Neural progenitor cell (in vitro differentiated cells): ENCODE results near the gene SUB1. TPM values are rescaled to one million over a fixed set of nuclear protein-coding genes. Genes with fewer than 3 reads are reported as not detected.
"Not testable (repeated sequence)": the region's sequence is repeated elsewhere in the genome, so short reads cannot be mapped to it uniquely, and the experiment has no call there.

Source experiments
- DNase-seq: peaks from one replicate; pipeline ENCODE4 v3.0.0-alpha.2; 2016; ENCODE audit warnings: low spot score
- H2AFZ ChIP-seq: fragments of 200-600 bp; sonication (generic); replicated peaks from 2 replicates; pipeline ENCODE4 v1.6.1; 2016; ENCODE audit warnings: antibody characterized with exemption
- H3F3A ChIP-seq: fragments of 200-600 bp; sonication (generic); 2 replicates; pipeline ENCODE4 v1.6.1; 2016; ENCODE audit warnings: antibody characterized with exemption, low read depth
- H3K27ac ChIP-seq: fragments of 200-600 bp; sonication (generic); 2 replicates; pipeline ENCODE4 v1.5.1; 2016; ENCODE audit warnings: mild to moderate bottlenecking
- H3K27me3 ChIP-seq: fragments of 200-600 bp; sonication (generic); 2 replicates; pipeline ENCODE4 v1.6.1; 2016; ENCODE audit warnings: mild to moderate bottlenecking, moderate library complexity
- H3K36me3 ChIP-seq: fragments of 200-600 bp; sonication (generic); 2 replicates; pipeline ENCODE4 v1.5.1; 2016
- H3K4me1 ChIP-seq: fragments of 200-600 bp; sonication (generic); 2 replicates; pipeline ENCODE4 v1.6.1; 2016; ENCODE audit warnings: mixed run types
- H3K4me2 ChIP-seq: fragments of 200-600 bp; sonication (generic); 2 replicates; pipeline ENCODE4 v1.6.1; 2016
- H3K4me3 ChIP-seq: fragments of 200-600 bp; sonication (generic); 2 replicates; pipeline ENCODE4 v1.5.1; 2016
- H3K79me2 ChIP-seq: fragments of 200-600 bp; sonication (generic); 2 replicates; pipeline ENCODE4 v1.6.1; 2016; ENCODE audit warnings: low read depth
- H3K9ac ChIP-seq: fragments of 200-600 bp; sonication (generic); 2 replicates; pipeline ENCODE4 v1.6.1; 2016
- H3K9me3 ChIP-seq: fragments of 200-600 bp; sonication (generic); 2 replicates; pipeline ENCODE4 v1.5.1; 2016; ENCODE audit warnings: low read depth
- H4K20me1 ChIP-seq: fragments of 200-600 bp; sonication (generic); 2 replicates; pipeline ENCODE4 v1.6.1; 2016; ENCODE audit warnings: low read depth
- H3K27ac Mint-ChIP-seq: 3 replicates; pipeline ENCODE4 v1.8.0; 2021; ENCODE audit warnings: mixed read lengths
- H3K27me3 Mint-ChIP-seq: 2 replicates; pipeline ENCODE4 v1.8.0; 2022; ENCODE audit warnings: low read depth, mild to moderate bottlenecking, inconsistent platforms, moderate library complexity, mixed read lengths; ENCODE audit not compliant: insufficient read depth
- H3K36me3 Mint-ChIP-seq: 3 replicates; pipeline ENCODE4 v1.8.0; 2021; ENCODE audit warnings: mixed read lengths
- H3K4me1 Mint-ChIP-seq: 3 replicates; pipeline ENCODE4 v1.8.0; 2021; ENCODE audit warnings: mixed read lengths
- H3K4me3 Mint-ChIP-seq: 3 replicates; pipeline ENCODE4 v1.8.0; 2021; ENCODE audit warnings: mild to moderate bottlenecking, moderate library complexity, mixed read lengths
- H3K9me3 Mint-ChIP-seq: 3 replicates; pipeline ENCODE4 v1.8.0; 2020; ENCODE audit warnings: mixed read lengths
- EZH2 ChIP-seq: fragments of 200-600 bp; sonication (generic); IDR thresholded peaks from 2 replicates; pipeline ENCODE4 v1.6.1; 2017; ENCODE audit warnings: antibody characterized with exemption, mild to moderate bottlenecking, moderate library complexity
- EZH2phosphoT487 ChIP-seq: fragments of 200-600 bp; sonication (generic); IDR thresholded peaks from 2 replicates; pipeline ENCODE4 v1.6.1; 2017; ENCODE audit warnings: antibody characterized with exemption
- total RNA-seq: library from RNA; depleted of rRNA; stranded (reverse); fragments of >200 nt; gene quantifications from 2 replicates; pipeline ENCODE4 v1.2.3, GENCODE V29; 2015; ENCODE audit warnings: low replicate concordance
- TF ChIP-seq, protein P1 (sequence below): fragments of 200-600 bp; sonication (generic); IDR thresholded peaks from 2 replicates; pipeline ENCODE4 v1.5.1; 2017; ENCODE audit warnings: antibody characterized with exemption, mild to moderate bottlenecking

Gene SUB1
- total RNA-seq, 1 donor from 2014 or later = 789 TPM

DNA sequence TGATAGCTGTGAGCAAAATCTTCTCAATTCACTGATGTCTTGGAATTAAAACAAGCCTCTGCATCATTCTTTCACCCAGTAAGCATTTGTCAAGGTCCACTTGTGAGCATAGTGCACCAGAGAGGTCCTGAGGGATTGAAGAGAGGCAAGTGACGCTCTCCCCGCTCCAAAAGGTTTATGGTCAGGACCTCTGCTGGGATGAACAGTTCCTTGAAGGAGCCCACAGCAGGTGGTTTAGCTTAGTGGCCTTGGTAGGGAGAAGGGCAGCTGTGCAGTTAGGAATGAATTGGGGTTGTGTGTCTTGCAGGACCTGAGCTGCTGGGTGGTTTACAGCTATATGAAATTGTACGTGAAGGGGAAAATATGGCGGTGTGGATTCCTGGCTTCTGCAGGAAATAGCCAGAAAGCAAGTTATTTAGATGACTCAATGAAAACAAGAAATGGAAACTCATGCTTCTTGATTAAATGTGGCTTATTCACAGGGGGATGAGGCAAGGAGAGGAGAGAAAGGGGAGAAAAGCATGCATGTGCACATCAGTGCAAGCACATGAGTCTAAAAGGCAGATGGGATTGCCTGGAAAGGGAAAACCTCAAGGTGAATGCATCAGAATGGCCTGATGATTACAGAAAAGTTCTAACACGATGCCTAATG, 42.0 kb downstream of the SUB1 start:
- TF ChIP-seq EZH2 (no peak), EZH2phosphoT487 (no peak)
- TF ChIP-seq, protein P1, sequence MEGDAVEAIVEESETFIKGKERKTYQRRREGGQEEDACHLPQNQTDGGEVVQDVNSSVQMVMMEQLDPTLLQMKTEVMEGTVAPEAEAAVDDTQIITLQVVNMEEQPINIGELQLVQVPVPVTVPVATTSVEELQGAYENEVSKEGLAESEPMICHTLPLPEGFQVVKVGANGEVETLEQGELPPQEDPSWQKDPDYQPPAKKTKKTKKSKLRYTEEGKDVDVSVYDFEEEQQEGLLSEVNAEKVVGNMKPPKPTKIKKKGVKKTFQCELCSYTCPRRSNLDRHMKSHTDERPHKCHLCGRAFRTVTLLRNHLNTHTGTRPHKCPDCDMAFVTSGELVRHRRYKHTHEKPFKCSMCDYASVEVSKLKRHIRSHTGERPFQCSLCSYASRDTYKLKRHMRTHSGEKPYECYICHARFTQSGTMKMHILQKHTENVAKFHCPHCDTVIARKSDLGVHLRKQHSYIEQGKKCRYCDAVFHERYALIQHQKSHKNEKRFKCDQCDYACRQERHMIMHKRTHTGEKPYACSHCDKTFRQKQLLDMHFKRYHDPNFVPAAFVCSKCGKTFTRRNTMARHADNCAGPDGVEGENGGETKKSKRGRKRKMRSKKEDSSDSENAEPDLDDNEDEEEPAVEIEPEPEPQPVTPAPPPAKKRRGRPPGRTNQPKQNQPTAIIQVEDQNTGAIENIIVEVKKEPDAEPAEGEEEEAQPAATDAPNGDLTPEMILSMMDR = no peak
- H3K4me1 Mint-ChIP-seq = peaks cover 12% of the 10 kb centered on the region
- no peak overlapping the region for H3K4me3 Mint-ChIP-seq
- Histone ChIP-seq H3K27me3 (no peaks in the 10 kb centered on the region), H3F3A (no peaks in the 10 kb centered on the region), H2AFZ (no peak overlapping the region), H3K9me3 (no peaks in the 10 kb centered on the region), H3K79me2 (no peaks in the 10 kb centered on the region), H3K4me3 (no peak overlapping the region), H3K9ac (no peak overlapping the region), H3K4me2 (no peak overlapping the region), H3K36me3 (no peaks in the 10 kb centered on the region), H3K27ac (no peak overlapping the region), H3K4me1 (no peaks in the 10 kb centered on the region), H4K20me1 (no peaks in the 10 kb centered on the region)
- H3K9me3 Mint-ChIP-seq = no peaks in the 10 kb centered on the region
- DNase-seq = no peak
- H3K27me3 Mint-ChIP-seq = peaks cover 5% of the 10 kb centered on the region
- H3K36me3 Mint-ChIP-seq = no peaks in the 10 kb centered on the region
- no peak overlapping the region for H3K27ac Mint-ChIP-seq

DNA sequence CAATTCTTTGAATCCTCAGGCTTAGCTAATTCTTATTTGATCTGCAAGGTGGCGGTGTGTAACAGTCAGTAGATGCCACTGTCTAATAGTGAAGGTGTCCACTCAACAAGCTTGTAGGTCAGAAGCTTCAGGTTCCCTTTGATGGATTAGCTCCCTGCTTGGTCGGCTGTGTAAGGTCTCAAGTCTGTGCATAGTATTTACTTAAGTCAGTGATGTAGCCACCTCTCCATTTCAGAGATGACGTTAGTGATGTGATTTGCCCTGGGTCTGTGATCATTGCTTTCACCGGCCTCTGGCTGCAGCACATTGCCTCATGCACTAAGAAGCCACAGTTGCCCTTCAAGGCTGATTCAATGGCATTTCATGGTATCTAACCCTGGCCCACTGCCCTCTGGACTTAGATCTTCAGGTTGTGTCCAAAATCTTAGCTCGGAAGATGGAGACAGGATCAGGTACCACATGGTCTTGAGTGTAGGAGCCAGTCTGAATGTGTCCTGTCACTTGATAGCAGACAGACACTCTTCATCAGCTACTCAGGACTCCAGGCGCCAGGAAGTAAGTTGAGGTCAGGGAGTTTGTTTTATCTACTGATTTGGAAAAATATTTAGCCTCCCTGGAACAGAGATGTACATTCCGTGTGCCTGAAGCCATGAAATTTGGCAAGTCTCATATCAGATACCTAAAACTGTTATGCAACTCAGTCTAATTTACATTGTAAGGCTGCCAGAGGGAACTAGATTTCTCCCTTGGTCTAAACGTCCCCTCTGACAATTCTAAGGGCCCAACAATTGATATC, 42.9 kb downstream of the SUB1 start:
- no peaks in the 10 kb centered on the region for H3K36me3 ChIP-seq
- H2AFZ ChIP-seq = no peak overlapping the region
- no peaks in the 10 kb centered on the region for H3K9me3 Mint-ChIP-seq
- no peak for DNase-seq
- H3K9ac ChIP-seq = no peak overlapping the region
- H3K27ac Mint-ChIP-seq = no peak overlapping the region
- no peak overlapping the region for H3K4me3 ChIP-seq
- H3K4me2 ChIP-seq = no peak overlapping the region
- H3K36me3 Mint-ChIP-seq = no peaks in the 10 kb centered on the region
- no peaks in the 10 kb centered on the region for H3F3A ChIP-seq
- H3K4me3 Mint-ChIP-seq = no peak overlapping the region
- no peaks in the 10 kb centered on the region for H3K4me1 ChIP-seq
- no peak overlapping the region for H3K27ac ChIP-seq
- H3K27me3 ChIP-seq = no peaks in the 10 kb centered on the region
- H3K79me2 ChIP-seq = no peaks in the 10 kb centered on the region
- peaks cover 12% of the 10 kb centered on the region for H3K4me1 Mint-ChIP-seq
- H3K27me3 Mint-ChIP-seq = peaks cover 8% of the 10 kb centered on the region
- TF ChIP-seq EZH2phosphoT487 (no peak), EZH2 (no peak)
- TF ChIP-seq, protein P1 = no peak
- H4K20me1 ChIP-seq = no peaks in the 10 kb centered on the region
- no peaks in the 10 kb centered on the region for H3K9me3 ChIP-seq

DNA sequence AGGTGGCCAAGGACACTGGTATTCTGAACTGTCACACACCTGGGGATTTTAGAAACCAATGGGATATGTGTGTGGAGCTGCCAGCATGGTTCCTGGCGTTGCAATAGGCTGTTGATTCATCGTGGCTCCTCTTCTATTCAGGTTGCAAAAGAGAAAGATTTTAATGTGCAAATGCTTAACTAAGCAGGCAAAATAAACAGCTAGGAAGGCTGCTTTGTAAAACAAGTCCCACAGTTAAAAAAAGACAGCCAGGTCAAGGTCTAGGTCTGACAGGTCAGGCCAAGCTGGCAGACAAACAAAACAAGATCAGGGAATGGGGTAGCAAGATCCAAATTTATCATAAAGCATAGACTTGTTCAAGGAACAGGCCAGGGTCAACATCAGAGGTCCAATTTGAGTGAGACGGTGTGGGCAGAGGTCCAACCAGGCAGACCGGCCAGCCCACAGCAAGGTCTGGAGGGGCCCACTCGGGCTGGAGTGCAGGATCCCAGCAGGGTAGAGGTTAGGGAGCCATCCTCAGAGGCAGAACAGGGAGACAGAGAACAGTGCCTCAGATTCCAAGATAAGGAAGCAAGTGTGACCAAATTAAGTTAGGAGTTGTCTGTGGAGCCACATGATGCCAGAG, 45.6 kb downstream of the SUB1 start:
- Mint-ChIP-seq H3K36me3 (no peaks in the 10 kb centered on the region), H3K27me3 (peaks cover 11% of the 10 kb centered on the region), H3K4me1 (peaks cover 12% of the 10 kb centered on the region), H3K27ac (no peak overlapping the region), H3K4me3 (no peak overlapping the region), H3K9me3 (no peaks in the 10 kb centered on the region)
- H3K4me3 ChIP-seq = no peak overlapping the region
- DNase-seq = no peak
- H3K4me2 ChIP-seq = no peak overlapping the region
- no peaks in the 10 kb centered on the region for H3K9me3 ChIP-seq
- no peak overlapping the region for H3K27ac ChIP-seq
- no peaks in the 10 kb centered on the region for H3K4me1 ChIP-seq
- H3K9ac ChIP-seq = no peak overlapping the region
- H4K20me1 ChIP-seq = no peaks in the 10 kb centered on the region
- H3K27me3 ChIP-seq = no peaks in the 10 kb centered on the region
- no peaks in the 10 kb centered on the region for H3K36me3 ChIP-seq
- H3K79me2 ChIP-seq = no peaks in the 10 kb centered on the region
- no peaks in the 10 kb centered on the region for H3F3A ChIP-seq
- no peak overlapping the region for H2AFZ ChIP-seq
- no peak for TF ChIP-seq EZH2
- no peak for TF ChIP-seq EZH2phosphoT487
- TF ChIP-seq, protein P1 = no peak

DNA sequence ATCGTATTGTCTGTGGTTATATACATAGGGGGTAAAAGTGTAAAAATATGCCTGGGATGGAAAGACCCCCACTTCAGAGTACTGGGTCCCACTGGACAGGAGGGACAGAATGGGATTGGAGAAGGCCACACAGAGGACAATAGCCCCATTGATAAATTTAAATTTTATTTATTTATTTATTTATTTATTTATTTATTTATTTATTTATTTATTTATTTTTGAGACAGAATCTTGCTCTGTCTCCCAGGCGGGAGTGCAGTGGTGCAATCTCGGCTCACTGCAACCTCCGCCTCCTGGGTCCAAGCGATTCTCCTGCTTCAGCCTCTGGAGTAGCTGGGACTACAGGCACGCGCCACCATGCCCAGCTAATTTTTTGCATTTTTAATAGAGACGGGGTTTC, 47.7 kb downstream of the SUB1 start:
- H3K4me3 ChIP-seq, H3K9me3 Mint-ChIP-seq, H3K4me3 Mint-ChIP-seq, H3F3A ChIP-seq, H3K27me3 Mint-ChIP-seq, H3K27me3 ChIP-seq, DNase-seq, H3K4me1 ChIP-seq, H3K27ac ChIP-seq, H3K9me3 ChIP-seq, H3K36me3 ChIP-seq, H3K9ac ChIP-seq, H3K4me2 ChIP-seq, H3K36me3 Mint-ChIP-seq, H3K27ac Mint-ChIP-seq, H3K79me2 ChIP-seq, H4K20me1 ChIP-seq, H3K4me1 Mint-ChIP-seq, H2AFZ ChIP-seq: not testable (repeated sequence)
